Measurements from ENCODE around the gene WDR19.
"Not testable (repeated sequence)": the region's sequence is repeated elsewhere in the genome, so short reads cannot be mapped to it uniquely, and the experiment has no call there.

Gene WDR19

GRCh38 chr4:39181905-39182638 lies at the start of gene WDR19:
WDR19 (plus strand) TSS chr4:39182529; CDS start chr4:39182558, 29 bp downstream.
- DNase-seq (ENCODE audit: low spot score): peak; percentile 93

DNA sequence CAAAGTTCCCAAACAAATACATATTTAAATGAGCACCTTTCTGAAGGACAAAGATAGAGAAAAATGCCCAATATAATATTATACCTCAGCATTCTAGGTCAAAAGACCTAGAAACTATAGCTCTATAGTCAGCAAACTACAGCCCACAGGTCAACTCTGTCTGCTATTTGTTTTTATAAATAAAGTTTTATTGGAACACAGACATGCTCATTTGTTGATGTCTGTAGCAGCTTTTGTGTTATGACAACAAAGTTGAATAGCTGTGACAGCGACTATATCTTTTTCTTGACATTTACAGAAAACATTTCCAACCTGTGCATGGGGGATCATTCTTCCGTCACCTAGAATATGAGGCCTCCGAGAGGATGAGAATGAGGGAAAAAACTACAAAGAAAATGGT lies 48.7 kb upstream of the WDR19 start:
- no peak for DNase-seq (ENCODE audit: low spot score)

- DNase-seq (ENCODE audit: low spot score): no peak
These were observed 47.5 kb upstream of the WDR19 start for GRCh38 chr4:39134683-39135306.

- not testable (repeated sequence) for DNase-seq (ENCODE audit: low spot score)
These were observed 44.1 kb upstream of the WDR19 start for GRCh38 chr4:39138227-39138626.

DNA sequence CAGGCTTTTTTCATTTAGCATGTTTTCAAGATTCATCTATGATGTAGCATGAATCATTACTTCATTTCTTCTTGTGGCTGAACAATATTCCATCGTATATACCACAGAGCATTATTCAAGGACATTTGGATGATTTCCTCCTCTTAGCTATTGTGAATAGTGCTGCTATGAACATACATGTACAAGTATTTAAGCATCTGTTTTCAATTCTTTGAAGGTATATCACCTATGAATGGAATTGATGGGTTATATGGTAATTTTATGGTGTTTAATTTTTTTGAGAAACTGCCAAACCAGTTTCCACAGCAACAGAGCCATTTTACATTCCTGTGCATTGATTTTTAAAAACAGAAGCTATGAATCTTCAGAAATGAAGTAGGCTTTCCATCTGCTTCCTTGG lies 36.1 kb upstream of the WDR19 start:
- DNase-seq (ENCODE audit: low spot score): no peak

DNA sequence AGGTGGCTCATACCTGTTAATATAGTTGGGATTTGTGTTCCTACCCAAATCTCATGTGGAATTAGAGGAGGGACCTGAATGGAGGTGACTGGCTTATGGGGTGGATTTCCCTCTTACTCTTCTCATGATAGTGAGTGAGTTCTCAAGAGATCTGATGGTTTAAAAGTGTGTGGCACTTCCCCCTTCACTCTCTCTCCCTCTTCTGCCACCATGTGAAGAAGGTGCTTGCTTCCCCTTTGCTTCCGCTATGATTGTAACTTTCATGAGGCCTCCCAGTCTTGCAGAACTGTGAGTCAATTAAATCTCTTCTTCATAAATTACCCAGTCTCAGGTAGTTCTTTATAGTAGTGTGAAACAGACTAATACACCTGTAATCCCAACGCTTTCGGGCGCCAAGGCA lies 28.3 kb upstream of the WDR19 start:
- no peak for DNase-seq (ENCODE audit: low spot score)

GRCh38 chr4:39157520-39157919 lies 24.8 kb upstream of the WDR19 start:
- no peak for DNase-seq (ENCODE audit: low spot score)

DNA sequence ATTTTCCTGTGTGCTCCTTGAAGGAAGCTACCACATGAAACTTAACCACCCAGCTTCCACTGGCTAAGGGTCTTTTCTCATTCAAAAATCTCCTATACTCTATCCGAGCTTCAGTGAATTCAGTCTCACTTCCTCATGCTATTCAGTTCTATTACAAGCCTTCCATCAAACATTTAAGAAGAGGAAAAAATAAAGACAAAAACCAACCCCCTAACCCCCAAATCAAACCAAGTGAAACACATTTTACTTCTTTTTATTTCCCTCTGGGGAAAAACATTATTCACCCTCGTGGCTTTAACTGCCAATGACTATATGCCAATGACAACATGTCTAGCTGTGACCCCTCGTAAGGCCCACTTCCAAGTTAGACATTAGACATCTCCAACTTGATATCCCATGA lies 16.2 kb upstream of the WDR19 start:
- DNase-seq (ENCODE audit: low spot score): no peak

GRCh38 chr4:39166669-39167068 lies 15.7 kb upstream of the WDR19 start:
- no peak for DNase-seq (ENCODE audit: low spot score)

DNA sequence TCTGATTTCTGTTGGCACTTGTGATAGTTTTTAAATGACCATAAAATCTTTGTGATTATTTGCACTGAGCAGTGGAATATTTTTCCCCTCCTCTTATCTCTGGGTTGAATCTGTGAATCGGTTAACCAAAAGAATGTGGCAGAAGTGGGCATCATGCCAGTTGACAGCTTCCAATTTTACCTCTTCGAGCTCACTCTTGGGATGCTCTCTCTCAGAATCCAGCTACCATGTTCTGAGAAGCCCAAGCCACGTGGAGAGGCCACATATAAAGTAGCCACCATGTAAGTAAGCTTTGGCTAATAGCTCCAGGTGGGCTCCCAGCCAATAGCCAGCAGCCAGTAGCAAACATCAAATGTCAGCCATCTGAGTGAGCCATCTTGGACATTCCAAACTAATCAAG lies 12.9 kb upstream of the WDR19 start:
- DNase-seq (ENCODE audit: low spot score): no peak

DNA sequence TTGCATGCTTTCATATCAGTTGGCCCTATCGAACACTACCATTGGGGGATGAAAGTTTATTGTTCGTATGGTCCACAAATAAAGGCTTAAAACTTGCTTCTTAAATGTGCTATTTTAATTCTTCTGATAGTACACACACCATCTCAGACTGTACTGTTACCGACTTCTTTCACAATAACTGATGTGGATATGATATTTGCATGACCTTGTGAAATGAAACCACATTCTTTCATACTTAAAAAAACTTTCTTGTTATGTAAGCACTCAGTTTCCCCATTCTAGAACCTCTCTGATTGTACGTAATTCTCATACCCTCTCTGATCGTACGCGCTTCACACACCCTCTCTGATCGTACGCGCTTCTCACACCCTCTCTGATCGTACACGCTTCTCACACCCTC lies 12.0 kb upstream of the WDR19 start:
- no peak for DNase-seq (ENCODE audit: low spot score)

GRCh38 chr4:39178706-39179105 lies 3.6 kb upstream of the WDR19 start:
- no peak for DNase-seq (ENCODE audit: low spot score)

DNA sequence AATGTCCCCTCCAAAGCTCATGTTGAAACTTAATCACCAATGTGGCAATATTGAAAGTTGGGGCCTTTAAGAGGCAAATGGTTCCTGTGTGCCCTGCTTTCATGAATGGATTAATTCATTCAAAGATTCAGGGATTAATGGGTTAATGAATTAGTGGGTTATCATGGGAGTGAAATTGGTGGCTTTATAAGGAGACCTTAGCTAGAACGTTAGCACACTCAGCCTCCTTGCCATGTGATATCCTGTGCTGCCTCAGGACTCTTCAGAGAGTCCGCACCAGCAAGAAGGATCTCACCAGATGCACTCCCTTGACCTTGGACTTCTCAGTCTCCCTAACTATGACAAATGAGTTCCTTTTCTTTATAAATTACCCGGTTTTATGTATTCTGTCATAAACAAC lies 2.6 kb upstream of the WDR19 start:
- no peak for DNase-seq (ENCODE audit: low spot score)

GRCh38 chr4:39180629-39181028 lies 1.7 kb upstream of the WDR19 start:
- not testable (repeated sequence) for DNase-seq (ENCODE audit: low spot score)

DNA sequence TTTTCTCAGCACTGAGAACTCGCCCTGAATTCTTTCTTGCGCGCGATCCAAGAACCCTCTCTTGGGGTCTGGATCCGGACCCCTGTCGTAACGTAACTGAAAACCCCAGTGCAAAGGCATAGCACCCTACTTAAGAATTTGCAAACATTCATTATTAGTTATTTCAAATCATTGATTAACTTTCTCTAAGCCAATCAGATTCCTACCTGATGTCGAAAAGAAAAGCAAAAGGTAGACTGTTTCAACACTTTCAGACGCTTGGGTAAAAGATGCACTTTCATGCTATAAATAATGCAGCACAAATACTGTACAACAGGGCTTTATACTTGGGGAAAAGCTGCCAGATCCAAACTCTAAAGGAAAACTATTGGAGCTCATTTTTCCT lies 817 bp upstream of the WDR19 start:
- DNase-seq (ENCODE audit: low spot score): no peak

DNA sequence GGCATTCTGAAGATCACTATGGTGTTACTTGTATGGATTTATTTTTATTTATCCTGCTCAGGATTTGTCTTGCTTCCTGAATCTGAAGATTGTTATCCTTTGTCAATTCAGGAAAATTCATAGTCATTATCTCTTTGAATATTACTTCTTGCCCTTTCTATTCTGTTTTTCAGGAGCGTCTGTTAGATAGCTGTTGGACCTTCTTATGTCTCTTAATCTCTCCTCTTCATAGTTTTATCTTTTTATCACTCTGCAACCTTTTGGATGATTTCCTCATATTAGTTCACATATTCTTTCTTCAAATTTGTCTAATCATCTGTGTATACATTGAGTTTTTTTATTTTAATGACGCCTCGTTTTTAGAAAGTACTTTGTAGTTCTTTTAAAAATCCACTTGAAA lies 19.6 kb downstream of the WDR19 start:
- DNase-seq (ENCODE audit: low spot score): no peak

DNA sequence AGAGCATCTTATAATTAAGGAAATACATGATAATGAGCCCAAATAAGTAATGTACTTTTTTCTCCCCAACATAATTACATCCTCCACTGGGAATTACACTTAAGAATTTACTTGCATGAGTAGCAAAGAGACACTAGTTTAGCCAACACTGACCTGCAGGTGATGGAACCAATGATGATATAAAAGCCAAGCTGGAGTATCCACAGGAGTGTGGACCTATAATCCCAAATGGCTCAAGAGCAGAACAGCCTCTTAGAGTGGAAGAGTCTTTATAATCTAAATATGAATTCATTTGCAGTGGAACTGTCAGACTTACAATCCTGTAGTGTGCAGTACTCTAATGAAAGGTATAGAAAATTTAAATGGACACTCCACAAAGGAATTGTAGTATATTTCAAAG lies 22.2 kb downstream of the WDR19 start:
- DNase-seq (ENCODE audit: low spot score): no peak

DNA sequence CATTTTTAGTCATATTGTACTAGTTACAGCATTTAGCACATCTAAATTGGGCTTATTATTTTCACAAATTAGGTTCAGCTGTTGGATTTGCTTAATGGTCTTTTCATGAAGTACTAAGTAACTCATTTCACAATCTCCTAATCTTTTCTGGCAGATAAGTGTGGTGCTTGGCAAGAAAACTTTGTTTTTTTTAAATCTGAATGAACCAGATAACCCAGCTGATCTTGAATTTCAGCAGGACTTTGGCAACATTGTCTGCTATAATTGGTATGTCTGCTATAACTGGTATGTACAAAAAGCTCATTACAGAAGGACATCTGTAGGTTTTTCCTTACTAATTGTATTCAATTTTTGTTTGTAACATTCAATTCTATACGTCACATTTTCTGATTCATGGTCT lies 22.7 kb downstream of the WDR19 start:
- no peak for DNase-seq (ENCODE audit: low spot score)

DNA sequence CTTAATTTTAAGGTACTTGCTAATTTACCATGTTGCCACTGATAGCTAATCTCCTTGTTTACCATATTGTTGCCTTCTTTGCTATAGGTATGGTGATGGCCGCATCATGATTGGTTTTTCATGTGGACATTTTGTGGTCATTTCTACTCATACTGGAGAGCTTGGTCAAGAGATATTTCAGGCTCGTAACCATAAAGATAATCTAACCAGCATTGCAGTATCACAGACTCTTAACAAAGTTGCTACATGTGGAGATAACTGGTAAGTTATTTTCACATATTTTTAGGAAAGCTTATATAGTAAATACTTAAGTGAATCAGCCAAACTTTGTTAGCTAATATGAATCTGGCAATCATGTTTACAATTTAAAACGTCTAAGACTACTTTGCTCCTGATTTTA lies 23.1 kb downstream of the WDR19 start:
- DNase-seq (ENCODE audit: low spot score): no peak

- DNase-seq (ENCODE audit: low spot score): no peak
These were observed 45.6 kb downstream of the WDR19 start for GRCh38 chr4:39227906-39228305.

GRCh38 chr4:39228377-39228776 lies 46.0 kb downstream of the WDR19 start:
- DNase-seq (ENCODE audit: low spot score): no peak

- no peak for DNase-seq (ENCODE audit: low spot score)
These were observed 48.1 kb downstream of the WDR19 start for GRCh38 chr4:39230462-39230861.

GRCh38 chr4:39231660-39232059 lies 49.3 kb downstream of the WDR19 start:
- DNase-seq (ENCODE audit: low spot score): no peak

- no peak for DNase-seq (ENCODE audit: low spot score)
These were observed 49.8 kb downstream of the WDR19 start for GRCh38 chr4:39232100-39232499.
